GM19328 (cell line): Measurements from ENCODE around the gene SENP6.
"Not testable (repeated sequence)": the region's sequence is repeated elsewhere in the genome, so short reads cannot be mapped to it uniquely, and the experiment has no call there.

Experiments used
- ATAC-seq: cut with Tn5 transposase; IDR thresholded peaks from one replicate; pipeline ENCODE4 v1.9.1; 2021; ENCODE audit warnings: mild to moderate bottlenecking, moderate library complexity; ENCODE audit not compliant: unreplicated experiment

The SENP6 gene

DNA sequence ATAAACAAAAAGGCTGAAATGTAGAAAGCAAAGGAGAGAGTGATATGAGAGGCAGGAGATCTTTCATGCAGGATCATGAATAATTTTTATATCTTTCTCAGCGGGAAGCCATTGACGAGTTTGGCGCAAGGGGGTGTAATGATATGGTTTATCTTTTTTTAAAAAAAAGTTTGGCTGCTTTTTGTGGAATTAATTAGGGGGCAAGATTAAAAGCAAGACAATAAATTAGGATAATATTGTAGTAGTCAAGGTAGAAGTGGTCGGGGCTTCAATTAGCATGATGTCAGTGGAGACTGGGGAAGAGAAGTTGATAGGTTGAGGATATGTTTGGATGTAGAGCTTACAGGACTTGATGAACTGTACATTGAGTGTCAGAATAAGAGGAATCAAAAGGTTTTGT is 4.0 kb downstream of the SENP6 start:
- ATAC-seq, result no peak

- no peak for ATAC-seq
These were observed 6.6 kb downstream of the SENP6 start for GRCh38 chr6:75608304-75608703.

GRCh38 chr6:75608956-75609533 is 7.4 kb downstream of the SENP6 start:
- ATAC-seq, result no peak

GRCh38 chr6:75609639-75610590 is 8.2 kb downstream of the SENP6 start:
- no peak for ATAC-seq

DNA sequence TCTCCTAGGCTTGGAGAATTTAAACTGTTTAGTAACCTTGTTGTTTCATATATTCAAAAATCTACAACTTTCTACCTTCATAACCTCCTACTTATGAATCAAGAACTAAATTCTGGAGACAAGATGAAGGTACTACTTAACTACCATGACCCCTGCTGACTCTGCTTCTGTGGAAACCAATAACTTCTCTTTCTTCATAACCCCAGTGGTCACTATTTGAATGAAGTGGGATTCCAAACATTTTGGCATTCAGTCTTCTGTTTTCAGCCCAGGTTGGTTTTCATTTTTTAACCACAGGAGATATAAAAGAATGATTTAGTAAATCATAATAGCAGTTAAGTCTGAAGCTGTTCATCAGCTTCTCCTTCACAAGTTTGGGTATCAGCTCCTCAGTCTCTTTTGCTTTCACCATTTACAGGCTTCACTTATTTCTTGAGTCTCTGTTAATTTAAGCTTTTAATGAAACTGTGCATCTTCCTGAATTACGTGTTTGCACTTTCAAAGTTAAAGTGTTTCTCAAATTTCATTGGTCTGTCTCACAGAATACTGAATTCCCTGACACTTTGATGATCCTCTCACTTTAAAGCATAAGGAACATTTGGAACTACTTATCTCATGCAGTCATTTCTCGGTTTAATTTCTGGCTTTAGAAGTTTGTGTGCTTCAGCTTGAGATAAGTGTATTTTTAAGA is 9.5 kb downstream of the SENP6 start:
- ATAC-seq, result no peak

DNA sequence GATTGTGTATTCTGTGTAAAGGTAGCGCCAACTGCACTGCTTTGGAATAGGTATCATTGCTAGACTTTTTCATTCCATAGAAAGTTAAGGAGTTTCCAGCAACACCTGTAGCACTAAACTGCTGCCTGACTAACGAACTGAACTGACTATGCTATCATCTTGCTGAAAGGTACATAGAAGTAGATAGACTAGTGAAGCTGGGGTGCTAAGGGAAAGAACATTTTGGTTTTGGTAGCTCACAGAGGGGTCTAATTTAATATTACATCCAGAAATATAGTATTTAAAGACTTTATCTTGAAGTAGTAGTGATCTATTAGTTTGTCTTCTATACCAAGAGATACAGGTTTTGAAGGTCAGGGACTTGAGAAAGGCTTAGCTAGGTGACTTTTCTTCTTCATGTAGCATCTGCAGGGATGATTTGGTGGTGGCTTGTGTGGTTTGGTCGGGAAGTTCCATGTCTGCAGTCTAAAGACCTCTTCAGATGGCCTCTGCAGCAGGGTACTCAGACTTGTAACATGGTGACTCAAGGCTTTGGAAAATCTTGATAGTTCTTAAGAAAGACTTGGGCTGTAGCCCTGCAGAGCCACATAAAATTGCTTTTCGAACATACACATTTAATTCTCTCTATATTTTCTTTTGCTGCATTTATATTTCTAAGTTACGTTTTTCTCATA is 10.2 kb downstream of the SENP6 start:
- peak; percentile 51 for ATAC-seq

DNA sequence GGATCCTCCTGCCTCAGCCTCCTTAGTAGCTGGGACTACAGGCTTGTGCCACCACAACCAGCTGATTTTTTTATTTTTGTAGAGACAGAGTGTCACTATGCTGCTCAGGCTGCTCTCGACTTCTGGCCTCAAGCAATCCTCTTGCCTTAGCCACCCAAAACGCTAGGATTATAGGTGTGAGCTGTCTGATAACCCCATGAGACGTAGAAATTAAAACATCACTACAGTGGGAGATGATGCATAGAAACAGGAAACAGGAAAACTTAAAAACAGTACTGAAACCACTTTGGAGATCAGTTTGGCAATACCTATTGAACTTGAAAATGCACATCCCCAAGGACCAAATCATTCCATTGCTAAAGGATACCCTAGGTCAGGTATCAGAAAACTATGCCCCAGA is 10.8 kb downstream of the SENP6 start:
- peak; percentile 9 for ATAC-seq

- no peak for ATAC-seq
These were observed 11.4 kb downstream of the SENP6 start for GRCh38 chr6:75613056-75613501.

DNA sequence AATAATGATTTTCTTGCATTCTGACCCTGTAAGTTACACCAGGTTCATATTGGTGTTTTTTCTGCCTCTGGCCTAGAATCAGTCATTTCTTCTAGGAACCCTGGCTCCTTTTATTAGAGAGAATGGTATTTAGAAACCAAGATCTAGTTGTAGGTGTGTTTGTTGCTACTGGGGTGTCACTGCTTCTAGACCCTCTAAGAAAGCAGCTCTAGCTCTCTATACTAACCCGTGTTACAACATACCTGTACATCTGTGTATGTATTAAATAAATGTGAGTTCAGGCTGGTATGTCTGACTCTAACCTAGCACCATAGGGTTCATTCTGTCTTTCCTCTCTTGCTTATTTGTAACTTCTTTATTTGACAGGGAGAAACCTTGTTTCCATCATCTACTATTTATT is 16.8 kb downstream of the SENP6 start:
- ATAC-seq, result no peak

DNA sequence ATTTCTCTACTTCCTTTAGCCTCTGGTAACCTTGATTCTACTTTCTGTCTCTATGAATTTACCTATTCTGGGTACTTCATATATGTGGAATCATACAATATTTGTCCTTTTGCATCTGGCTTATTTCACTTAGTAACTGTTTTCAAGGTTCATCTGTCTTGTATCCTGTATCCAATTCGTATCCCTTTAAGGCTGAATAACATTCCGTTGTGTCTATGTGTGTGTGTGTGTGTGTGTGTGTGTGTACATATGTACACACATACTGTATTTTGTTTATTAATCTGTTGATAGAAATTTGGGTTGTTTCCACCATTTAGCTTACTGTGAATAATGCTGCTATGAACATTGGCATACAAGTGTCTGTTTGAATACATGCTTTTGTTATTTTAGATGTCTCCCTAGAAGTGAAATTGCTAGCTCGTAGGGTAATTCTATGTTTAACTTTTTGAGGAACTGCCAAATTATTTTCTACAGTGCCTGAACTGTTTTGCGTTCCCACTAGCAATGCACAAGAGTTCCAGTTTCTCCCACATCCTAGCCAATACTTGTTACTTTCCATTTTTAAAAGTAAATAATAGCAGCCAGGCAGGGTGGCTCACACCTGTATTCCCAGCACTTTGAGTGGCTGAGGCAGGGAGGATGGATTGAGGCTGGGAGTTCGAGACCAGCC is 17.7 kb downstream of the SENP6 start:
- no peak for ATAC-seq

- no peak for ATAC-seq
These were observed 19.0 kb downstream of the SENP6 start for GRCh38 chr6:75620381-75621304.

GRCh38 chr6:75621846-75622245 is 20.2 kb downstream of the SENP6 start:
- ATAC-seq, result no peak

DNA sequence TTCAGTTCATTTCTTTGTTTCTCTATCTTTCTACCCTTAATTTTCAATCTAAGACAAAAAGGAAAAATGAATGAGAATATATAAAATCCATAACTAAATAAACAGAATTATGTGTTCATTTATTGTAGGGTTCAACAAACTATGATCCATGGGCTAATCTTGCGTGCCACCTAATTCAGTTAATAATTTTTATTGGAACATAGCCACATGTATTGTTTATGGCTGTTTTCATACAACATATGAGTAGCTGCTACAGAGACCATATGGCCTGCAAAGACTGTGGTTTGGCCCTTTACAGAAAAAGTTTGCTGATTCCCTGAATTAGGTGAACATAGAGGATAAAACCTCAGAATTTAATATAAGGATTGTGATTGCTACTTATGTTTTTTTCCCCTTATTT is 21.8 kb downstream of the SENP6 start:
- ATAC-seq, result no peak

GRCh38 chr6:75624335-75624734 is 22.7 kb downstream of the SENP6 start:
- no peak for ATAC-seq

- no peak for ATAC-seq
These were observed 23.3 kb downstream of the SENP6 start for GRCh38 chr6:75624988-75625387.

- ATAC-seq, result no peak
These were observed 24.9 kb downstream of the SENP6 start for GRCh38 chr6:75626561-75626960.

GRCh38 chr6:75627708-75628107 is 26.0 kb downstream of the SENP6 start:
- not testable (repeated sequence) for ATAC-seq

GRCh38 chr6:75631859-75632635 is 30.4 kb downstream of the SENP6 start:
- no peak for ATAC-seq

DNA sequence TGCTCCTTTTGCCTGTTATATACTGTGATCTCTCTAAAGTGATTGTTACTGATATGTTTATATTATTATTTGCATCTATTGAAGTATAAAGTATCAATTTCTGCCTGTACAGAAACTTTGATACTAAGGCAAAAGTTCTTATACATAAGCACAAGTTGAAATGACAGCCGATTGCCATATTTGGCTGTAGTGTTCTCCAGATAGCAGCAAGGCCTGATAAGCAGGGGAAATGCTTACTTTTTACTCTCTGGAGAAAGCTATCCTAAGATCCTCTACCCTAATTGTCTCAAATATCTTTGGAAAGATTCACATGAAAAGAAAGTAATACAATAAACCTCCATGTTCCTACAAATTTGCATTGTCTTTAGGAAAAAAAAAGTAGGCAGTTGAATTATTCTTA is 31.4 kb downstream of the SENP6 start:
- no peak for ATAC-seq
